ENCODE results near the gene TAS2R31.

The TAS2R31 gene

DNA sequence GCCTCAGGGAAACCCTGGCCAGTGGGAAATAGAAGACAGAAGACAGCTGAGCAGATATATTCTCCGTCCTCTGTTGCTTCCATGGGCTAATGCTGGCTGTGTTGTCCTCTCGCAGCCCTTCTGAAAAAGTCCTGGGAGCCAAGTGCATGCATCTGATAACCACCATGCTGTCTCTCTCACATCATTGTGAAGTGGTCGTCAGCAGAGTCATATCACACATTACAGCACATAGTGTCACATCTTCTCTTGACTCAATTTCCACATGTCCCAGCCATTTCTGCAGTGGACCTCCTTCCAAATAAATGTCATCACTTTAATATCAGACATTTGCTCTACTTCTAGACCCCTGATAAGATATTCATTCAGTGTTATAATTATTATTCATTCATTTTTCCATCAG is 36.9 kb downstream of the TAS2R31 start:
- no peak for DNase-seq

DNA sequence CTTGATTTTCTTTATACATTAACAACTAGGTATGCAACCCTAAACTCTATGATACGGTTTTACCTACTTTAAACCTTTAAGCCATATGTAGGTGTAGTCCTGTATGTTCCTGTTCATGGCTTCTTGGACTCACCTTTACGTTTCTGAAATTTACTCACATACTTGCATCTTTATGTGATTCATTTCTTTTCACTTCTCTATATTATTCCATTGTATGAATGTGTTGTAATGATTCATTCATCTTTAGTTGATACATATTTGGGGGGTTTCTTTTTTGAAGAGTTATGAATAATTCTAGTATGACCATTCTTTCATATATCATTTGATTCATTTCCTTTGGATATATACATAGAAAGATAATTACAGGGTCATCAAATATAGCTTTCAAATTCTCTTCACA is 42.1 kb downstream of the TAS2R31 start:
- DNase-seq = no peak

DNA sequence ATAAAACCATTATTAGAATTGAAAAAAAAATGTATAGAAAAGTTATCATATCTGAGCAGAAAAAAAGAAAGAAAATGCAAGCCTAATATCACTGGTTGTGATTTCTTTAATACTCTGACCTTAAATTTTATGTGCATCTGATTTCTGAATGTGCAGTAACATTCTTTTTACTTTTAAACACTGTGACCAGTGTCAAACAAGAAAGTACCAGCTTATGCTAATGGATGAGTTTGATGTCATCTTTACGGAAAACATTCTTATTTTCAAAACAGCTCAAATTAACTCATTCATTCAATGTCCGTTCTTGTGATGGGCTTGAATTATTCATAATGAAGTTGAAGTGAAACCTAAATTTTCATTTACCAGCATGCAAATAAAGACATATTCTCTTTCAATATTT is 44.4 kb downstream of the TAS2R31 start, which contains the start of gene TAS2R50:
Gene TAS2R50, minus strand, starts transcription at position 101 of the 400 bp plus-strand sequence. Its CDS starts 52 bp downstream, at position 49.
- no peak for DNase-seq

DNA sequence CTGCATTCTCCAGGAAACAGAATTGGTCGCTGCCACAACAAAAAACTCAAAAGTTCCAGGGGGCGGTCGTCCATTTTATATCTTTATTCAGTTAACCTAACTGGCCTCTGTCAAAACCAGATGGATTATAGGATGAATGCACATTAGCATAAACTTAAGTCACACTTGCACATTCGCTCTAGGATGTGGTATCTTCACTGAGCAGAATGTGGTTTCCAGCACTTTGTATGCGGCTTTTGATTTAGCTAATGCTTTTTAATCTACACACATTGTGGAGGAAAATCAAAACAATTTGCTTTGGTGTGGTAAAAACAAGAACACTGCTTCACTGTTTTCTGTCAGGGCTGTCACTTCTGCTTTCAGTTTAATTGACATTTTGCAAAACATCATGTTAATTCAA is 49.0 kb downstream of the TAS2R31 start:
- no peak for DNase-seq
